BJ (cell line): ENCODE results near the gene OR9Q1. TPM values are rescaled to one million over a fixed set of nuclear protein-coding genes. Genes with fewer than 3 reads are reported as not detected.
"Not testable (repeated sequence)": the region's sequence is repeated elsewhere in the genome, so short reads cannot be mapped to it uniquely, and the experiment has no call there.

Experiments used
- CTCF ChIA-PET: fragments of 350-600 bp; formaldehyde crosslinking; extraction: SDS; loops from one replicate; lab custom pipeline; 2021; ENCODE audit warnings: antibody characterized with exemption, inconsistent platforms; lab: Yijun Ruan, JAX
- POLR2A ChIA-PET: fragments of 300-600 bp; sonication (Branson Sonifier 250); formaldehyde crosslinking; extraction: SDS; loops from one replicate; lab custom pipeline; 2021; ENCODE audit warnings: antibody characterized with exemption; lab: Charles Lee
- DNase-seq: peaks from one replicate; pipeline ENCODE4 v3.0.0-alpha.2; 2011; ENCODE audit warnings: low read depth
- H3K27me3 ChIP-seq: 2 replicates; pipeline ENCODE4 v1.6.0; 2011; ENCODE audit warnings: low read length; ENCODE audit not compliant: control insufficient read depth, insufficient read depth
- H3K36me3 ChIP-seq: 2 replicates; pipeline ENCODE4 v1.5.1; 2011; ENCODE audit warnings: low read length; ENCODE audit not compliant: control insufficient read depth, insufficient read depth
- H3K4me3 ChIP-seq: 2 replicates; pipeline ENCODE4 v1.5.1; 2011; ENCODE audit warnings: low read depth, mild to moderate bottlenecking, control low read depth, low read length
- polyA plus RNA-seq: library from polyadenylated mRNA; depleted of rRNA; stranded (reverse); fragments of >200 nt; gene quantifications from 2 replicates; pipeline ENCODE4 v1.2.3, GENCODE V29; 2011
- TF ChIP-seq, protein P1 (sequence below): IDR thresholded peaks from 2 replicates; pipeline ENCODE4 v1.5.1; 2011; ENCODE audit warnings: low read depth, mild to moderate bottlenecking, control low read depth, inconsistent platforms, low read length, moderate library complexity; ENCODE audit not compliant: insufficient read depth

Gene OR9Q1
- polyA plus RNA-seq, 1 experiment: not detected

GRCh38 chr11:57979532-57980079 is 44.1 kb upstream of the OR9Q1 start:
- no peak for DNase-seq

DNA sequence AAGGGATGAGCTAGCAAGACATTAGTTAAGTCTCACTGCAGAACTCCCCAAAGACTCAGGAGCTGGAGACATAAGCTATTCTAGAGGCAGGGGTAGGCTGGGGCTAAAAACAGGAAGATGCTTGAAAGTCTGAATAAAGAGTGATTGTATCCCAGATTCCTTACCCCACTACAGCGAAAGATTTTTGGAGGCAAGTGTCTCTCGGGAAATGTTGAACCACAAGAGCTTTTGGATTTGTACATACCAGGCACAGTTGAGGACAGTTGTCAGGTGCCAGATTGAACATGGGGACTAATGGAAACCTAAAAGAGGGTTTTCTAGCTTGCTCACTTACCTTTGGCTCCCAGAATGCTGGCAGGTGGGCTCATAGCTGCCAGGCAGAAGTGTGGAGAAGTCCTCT is 43.5 kb upstream of the OR9Q1 start:
- ChIA-PET POLR2A (no interaction called here), CTCF (no interaction called here)
- H3K4me3 ChIP-seq: no peak overlapping the region
- TF ChIP-seq, protein P1, sequence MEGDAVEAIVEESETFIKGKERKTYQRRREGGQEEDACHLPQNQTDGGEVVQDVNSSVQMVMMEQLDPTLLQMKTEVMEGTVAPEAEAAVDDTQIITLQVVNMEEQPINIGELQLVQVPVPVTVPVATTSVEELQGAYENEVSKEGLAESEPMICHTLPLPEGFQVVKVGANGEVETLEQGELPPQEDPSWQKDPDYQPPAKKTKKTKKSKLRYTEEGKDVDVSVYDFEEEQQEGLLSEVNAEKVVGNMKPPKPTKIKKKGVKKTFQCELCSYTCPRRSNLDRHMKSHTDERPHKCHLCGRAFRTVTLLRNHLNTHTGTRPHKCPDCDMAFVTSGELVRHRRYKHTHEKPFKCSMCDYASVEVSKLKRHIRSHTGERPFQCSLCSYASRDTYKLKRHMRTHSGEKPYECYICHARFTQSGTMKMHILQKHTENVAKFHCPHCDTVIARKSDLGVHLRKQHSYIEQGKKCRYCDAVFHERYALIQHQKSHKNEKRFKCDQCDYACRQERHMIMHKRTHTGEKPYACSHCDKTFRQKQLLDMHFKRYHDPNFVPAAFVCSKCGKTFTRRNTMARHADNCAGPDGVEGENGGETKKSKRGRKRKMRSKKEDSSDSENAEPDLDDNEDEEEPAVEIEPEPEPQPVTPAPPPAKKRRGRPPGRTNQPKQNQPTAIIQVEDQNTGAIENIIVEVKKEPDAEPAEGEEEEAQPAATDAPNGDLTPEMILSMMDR: no peak
- no peaks in the 10 kb centered on the region for H3K27me3 ChIP-seq
- no peaks in the 10 kb centered on the region for H3K36me3 ChIP-seq
- no peak for DNase-seq

More at GRCh38 chr11:57979532-57980079, 44.1 kb upstream of the OR9Q1 start:
- TF ChIP-seq, protein P1: no peak
- POLR2A ChIA-PET: no interaction called here
- Histone ChIP-seq H3K4me3 (no peak overlapping the region), H3K36me3 (no peaks in the 10 kb centered on the region), H3K27me3 (no peaks in the 10 kb centered on the region)
- CTCF ChIA-PET: no interaction called here

GRCh38 chr11:57981536-57981935 is 42.1 kb upstream of the OR9Q1 start:
- TF ChIP-seq, protein P1: no peak
- no peak overlapping the region for H3K4me3 ChIP-seq
- POLR2A ChIA-PET: no interaction called here
- no peaks in the 10 kb centered on the region for H3K36me3 ChIP-seq
- CTCF ChIA-PET: interaction anchor here (0.6 kb wide), 1 partner anchor 80 kb away, joined by 3 read pairs; no protein-coding TSS in a partner anchor
- no peaks in the 10 kb centered on the region for H3K27me3 ChIP-seq
- DNase-seq: no peak

DNA sequence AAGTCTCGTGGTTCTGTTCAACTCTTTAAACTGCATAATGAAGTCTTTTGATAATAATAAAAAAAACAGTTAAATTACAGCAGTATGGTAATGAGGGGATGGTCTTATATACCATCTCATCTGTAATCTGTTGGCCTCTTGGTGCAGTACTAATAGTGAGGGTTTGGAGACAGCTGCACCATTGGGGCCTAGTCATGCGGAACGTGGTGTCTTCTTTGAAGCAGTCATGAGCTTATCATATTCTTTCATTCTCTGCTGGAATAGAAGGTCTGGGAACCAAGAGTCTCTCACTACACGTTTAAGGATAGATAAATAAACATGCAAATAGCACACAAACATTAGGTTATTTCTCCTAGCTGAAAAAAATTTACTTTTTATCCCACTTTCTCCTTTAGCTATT is 40.9 kb upstream of the OR9Q1 start:
- ChIA-PET CTCF (interaction anchor here (1.4 kb wide), 1 partner anchor 303 kb away, joined by 3 read pairs; no protein-coding TSS in a partner anchor), POLR2A (no interaction called here)

DNA sequence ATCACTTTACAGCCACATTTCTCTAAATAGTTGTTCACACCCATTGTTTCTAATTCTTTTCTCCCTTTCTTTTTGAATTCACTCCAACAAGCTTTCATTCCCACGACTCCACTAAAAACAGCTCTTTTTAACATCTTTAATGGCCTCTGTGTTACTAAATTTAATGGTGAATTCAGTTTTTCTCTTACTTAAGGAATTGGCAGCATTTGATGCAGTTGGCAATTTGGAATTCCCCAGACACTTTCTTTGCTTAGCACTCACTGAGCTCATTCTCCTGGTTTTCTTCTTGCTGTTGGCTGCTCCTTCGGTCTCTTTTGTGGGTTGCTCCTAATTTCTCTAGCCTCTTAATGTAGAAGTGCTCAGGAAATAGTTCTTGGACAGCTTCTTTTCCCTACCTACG is 40.5 kb upstream of the OR9Q1 start:
- POLR2A ChIA-PET: no interaction called here
- CTCF ChIA-PET: interaction anchor here (1.4 kb wide), 1 partner anchor 303 kb away, joined by 3 read pairs; no protein-coding TSS in a partner anchor
- TF ChIP-seq, protein P1: no peak
- Histone ChIP-seq H3K27me3 (no peaks in the 10 kb centered on the region), H3K4me3 (no peak overlapping the region), H3K36me3 (no peaks in the 10 kb centered on the region)
- no peak for DNase-seq

More for the DNA sequence above, 40.9 kb upstream of the OR9Q1 start:
- no peak for DNase-seq
- no peaks in the 10 kb centered on the region for H3K27me3 ChIP-seq
- TF ChIP-seq, protein P1: no peak
- no peak overlapping the region for H3K4me3 ChIP-seq
- no peaks in the 10 kb centered on the region for H3K36me3 ChIP-seq

GRCh38 chr11:57999523-57999922 is 24.2 kb upstream of the OR9Q1 start:
- POLR2A ChIA-PET, DNase-seq, CTCF ChIA-PET, H3K4me3 ChIP-seq, H3K36me3 ChIP-seq, H3K27me3 ChIP-seq: not testable (repeated sequence)

DNA sequence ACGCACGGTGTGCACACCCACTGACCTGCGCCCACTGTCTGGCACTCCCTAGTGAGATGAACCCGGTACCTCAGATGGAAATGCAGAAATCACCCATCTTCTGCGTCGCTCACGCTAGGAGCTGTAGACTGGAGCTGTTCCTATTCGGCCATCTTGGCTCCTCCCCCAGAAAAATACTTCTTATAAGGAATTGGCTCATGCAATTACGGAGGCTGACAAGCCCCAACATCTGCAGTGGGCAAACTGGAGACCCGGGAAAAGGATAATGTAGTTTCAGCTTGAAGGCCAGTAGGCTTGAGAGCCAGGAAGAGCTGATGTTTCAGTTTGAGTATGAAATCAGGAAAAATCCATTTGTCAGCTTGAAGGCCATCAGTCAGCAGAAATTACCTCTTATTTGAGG is 23.7 kb upstream of the OR9Q1 start:
- POLR2A ChIA-PET, H3K27me3 ChIP-seq, H3K4me3 ChIP-seq, H3K36me3 ChIP-seq, CTCF ChIA-PET, DNase-seq: not testable (repeated sequence)
